ENCODE data around the gene MAPRE2.

DNA sequence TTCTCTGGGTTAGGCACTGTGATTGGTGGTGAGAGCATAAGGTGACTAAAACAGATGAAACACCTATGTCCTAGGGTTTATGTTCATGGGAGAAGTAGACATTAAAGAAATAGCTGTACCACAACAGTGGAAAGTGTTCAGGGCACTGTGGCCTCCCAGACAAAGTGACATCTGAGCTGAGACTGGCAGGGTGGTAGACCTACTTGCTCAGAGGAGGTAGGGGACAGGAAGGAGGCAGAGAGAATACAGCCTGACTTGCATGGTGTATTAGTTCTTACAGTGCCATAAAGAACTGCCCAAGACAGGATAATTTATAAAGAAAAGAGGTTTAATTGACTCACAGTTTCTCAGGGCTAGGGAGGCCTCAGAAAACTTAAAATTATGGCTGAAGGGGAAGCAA, 82.6 kb downstream of the MAPRE2 start:
- TF ChIP-seq EP300 (IDR thresholded peaks at IDR 0.05) (no peak), POLR2A (IDR thresholded peaks at IDR 0.05) (no peak)
- TF ChIP-seq, protein P1, sequence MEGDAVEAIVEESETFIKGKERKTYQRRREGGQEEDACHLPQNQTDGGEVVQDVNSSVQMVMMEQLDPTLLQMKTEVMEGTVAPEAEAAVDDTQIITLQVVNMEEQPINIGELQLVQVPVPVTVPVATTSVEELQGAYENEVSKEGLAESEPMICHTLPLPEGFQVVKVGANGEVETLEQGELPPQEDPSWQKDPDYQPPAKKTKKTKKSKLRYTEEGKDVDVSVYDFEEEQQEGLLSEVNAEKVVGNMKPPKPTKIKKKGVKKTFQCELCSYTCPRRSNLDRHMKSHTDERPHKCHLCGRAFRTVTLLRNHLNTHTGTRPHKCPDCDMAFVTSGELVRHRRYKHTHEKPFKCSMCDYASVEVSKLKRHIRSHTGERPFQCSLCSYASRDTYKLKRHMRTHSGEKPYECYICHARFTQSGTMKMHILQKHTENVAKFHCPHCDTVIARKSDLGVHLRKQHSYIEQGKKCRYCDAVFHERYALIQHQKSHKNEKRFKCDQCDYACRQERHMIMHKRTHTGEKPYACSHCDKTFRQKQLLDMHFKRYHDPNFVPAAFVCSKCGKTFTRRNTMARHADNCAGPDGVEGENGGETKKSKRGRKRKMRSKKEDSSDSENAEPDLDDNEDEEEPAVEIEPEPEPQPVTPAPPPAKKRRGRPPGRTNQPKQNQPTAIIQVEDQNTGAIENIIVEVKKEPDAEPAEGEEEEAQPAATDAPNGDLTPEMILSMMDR (IDR thresholded peaks at IDR 0.05) = no peak
